Heart left ventricle (tissue), 13 donors: ENCODE results near the gene SLBP.

Experiments
- CTCF ChIP-seq, 12 donors: fragments of 200-600 bp; sonication (generic) in 4 of 12; IDR thresholded peaks; one replicate each; pipeline versions ENCODE4 v1.5.0 to v1.8.0; 2018 to 2022; ENCODE audit warnings: antibody characterized with exemption in 12 of 12, mild to moderate bottlenecking in 5 of 12
- POLR2A ChIP-seq, 2 donors: fragments of 450-650 bp; IDR thresholded peaks; one replicate each; pipeline ENCODE4 v1.6.1; 2017; ENCODE audit warnings: antibody characterized with exemption in 2 of 2, mild to moderate bottlenecking in 2 of 2, moderate library complexity in 2 of 2
- donor health status: ischemic (EF 13 %, LVEDD 7.1; RV severe dilation, severe dysfunction).
- donor health status: DM: no; HTN: yes; CAD: no.
- donor health status: DM: no; HTN: no; CAD: no.
- donor health status: ischemic (EF 25% LVEDD 6.9; RV normal size, moderate dysfunction).
- donor health status: ischemic (EF 25% LVEDD 5.7; RV mildly dilated, moderate dysfunction).
- donor health status: ischemic (EF 35%, LVEDD 5.7; RV mildly dilated, moderate dysfunction).
- donor health status: nonischemic (EF 11% LVEDD 7.7; RV severe dilation, severe dysfunction).
- donor health status: DM: yes; HTN: yes; CAD: no.
- donor health status: PGD.
- donor health status: ischemic (EF 29% LVEDD 5.4; RV normal size, mild dysfunction).
- donor health status: nonischemic (EF 23%, LVEDD 6.1; RV moderate dilation, normal function).

GRCh38 chr4:1751919-1752283, 39.8 kb upstream of the SLBP start:
- TF ChIP-seq CTCF (IDR thresholded peaks at IDR 0.05) (no peak), POLR2A (IDR thresholded peaks at IDR 0.05) (no peak)
